Mononuclear cell (primary cell): ENCODE measurements around the gene ALDH1A1. TPM values are rescaled to one million over a fixed set of nuclear protein-coding genes. Genes with fewer than 3 reads are reported as not detected.

Source experiments
- H3K27me3 ChIP-seq: 2 replicates; pipeline ENCODE4 v1.6.0; 2011; ENCODE audit warnings: low read length, control low read depth; ENCODE audit not compliant: insufficient read depth
- H3K4me1 ChIP-seq: 2 replicates; pipeline ENCODE4 v1.5.1; 2011; ENCODE audit warnings: mild to moderate bottlenecking, low read length, control low read depth; ENCODE audit not compliant: insufficient read depth
- H3K4me3 ChIP-seq: 2 replicates; pipeline ENCODE4 v1.5.1; 2011; ENCODE audit warnings: mild to moderate bottlenecking, low read length, moderate library complexity
- H3K9me3 ChIP-seq: 2 replicates; pipeline ENCODE4 v1.5.1; 2011; ENCODE audit warnings: low read depth, mild to moderate bottlenecking, control low read depth, low read length
- total RNA-seq: library from RNA; depleted of rRNA; stranded (reverse); fragments of >200 nt; gene quantifications from one replicate; pipeline ENCODE4 v1.2.3, GENCODE V29; 2012

ALDH1A1 gene
- total RNA-seq, 1 donor: 5.8 TPM

DNA sequence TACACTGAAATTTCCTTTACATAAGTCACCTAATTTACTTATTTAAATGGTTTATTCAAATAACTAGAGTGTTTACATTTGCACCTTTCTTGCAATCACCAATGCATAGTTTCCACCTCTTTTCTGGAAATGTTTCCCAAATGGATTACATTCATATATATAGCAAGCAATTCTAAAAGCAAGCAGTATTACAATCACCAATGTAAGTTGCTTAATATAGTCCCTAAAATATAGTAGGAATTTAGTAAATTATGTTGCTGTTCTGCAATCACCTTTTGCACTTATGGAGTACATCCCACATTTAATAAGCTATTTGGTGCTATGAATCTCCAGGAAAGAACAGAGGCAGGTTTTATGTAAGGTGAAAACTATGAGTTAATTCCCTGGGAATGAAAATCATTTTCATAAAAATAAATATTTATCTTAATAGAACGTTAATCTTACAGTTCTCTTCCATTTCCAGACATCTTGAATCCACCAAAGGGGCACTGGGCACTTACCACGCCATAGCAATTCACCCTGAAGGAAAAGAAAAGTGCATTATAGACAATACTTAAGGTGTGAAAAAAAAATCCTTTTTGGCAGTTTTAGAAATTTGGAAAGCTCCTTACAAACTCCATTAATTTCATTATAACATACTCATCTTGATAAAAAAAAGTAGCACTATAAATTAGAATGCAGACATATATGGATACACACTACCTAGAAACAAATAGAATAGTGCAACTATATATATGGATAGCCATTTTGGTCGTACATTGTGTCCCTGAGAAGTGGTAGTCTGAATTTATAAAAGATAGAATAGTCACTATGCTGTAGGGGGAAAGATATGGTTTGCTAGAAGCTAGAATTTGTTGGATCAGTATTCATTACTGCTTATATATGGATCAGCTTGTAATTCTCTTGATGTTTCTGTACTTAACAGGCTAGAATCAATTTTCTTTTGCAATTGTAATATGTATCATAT, 47.1 kb downstream of the ALDH1A1 start:
- H3K9me3 ChIP-seq: no peaks in the 10 kb centered on the region
- no peaks in the 10 kb centered on the region for H3K27me3 ChIP-seq

DNA sequence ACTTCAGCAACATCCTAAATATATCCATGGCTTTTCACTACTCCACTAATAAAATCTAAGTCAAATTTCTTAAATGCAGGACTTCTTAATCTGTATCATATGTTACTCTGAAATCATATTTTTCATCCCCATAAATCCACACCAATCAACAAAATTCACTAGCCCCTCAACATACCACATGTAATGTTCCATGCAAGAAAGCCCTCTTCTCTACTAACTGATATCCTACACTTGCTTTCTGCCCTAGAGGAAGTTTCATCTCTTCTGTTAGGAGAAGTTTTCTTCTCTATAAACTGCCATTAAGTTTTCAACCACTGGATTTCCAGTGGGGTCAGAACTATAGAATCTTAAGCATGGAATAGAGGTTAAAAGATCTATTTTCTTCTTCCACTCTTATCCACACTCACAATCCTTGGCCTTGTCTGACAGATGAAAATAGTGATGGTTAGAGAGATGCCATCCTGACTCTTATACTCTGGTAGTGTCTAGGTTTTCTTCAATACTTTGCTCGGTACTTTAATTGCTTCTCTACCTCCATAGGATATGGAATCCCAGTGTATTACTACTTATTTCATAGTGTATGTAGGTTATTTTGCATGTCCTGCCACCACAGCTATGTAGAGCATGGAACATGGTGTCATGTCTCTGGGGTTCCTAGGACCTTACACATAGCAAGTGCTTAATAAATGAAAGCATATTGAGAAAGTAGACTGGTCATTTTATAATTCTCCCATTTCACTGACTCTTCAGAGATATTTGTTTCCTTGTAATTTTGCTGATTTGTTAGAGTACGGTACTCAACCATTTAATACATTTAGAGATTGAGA, 48.4 kb downstream of the ALDH1A1 start:
- no peaks in the 10 kb centered on the region for H3K4me1 ChIP-seq
- no peak overlapping the region for H3K4me3 ChIP-seq
- no peaks in the 10 kb centered on the region for H3K27me3 ChIP-seq
- no peaks in the 10 kb centered on the region for H3K9me3 ChIP-seq

More for the DNA sequence above, 47.1 kb downstream of the ALDH1A1 start:
- H3K4me1 ChIP-seq: no peaks in the 10 kb centered on the region
- no peak overlapping the region for H3K4me3 ChIP-seq

DNA sequence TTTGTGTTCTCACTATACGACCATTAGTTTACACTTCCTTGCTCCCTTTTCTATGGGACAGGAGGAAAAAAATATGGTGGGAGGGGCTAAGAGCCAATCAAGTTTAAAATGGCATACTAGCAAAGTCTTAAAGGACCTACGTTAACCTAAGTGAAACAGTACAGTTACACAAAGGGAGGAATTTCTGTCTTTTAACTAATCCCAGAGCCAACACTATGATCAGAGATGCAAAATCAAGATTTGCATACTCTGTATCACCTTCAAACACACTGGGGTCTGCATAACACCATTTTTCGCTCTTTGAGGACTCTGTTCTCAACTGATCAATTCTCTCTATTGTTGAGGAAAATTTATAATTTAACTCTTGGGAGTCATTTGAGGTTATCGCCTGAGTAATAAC, 49.8 kb downstream of the ALDH1A1 start:
- no peaks in the 10 kb centered on the region for H3K4me1 ChIP-seq

DNA sequence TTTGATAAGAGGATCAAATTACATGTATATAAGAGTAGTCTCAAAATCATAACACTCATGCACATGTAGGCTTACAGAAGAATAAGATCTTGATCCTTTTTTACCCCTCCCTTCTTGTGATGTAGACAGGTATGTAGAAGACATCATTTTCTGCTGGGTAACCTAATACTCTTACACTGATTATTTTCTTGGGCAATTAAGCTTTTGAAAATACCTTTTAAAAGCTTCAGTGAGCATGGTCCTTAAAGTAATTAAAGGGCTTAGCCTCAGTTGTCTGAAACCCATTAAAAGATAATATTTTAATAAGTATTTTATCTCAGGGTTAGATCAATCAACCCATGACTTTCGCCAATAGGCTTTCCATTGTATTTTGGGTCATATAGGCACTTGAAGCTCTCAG, 50.6 kb downstream of the ALDH1A1 start:
- Histone ChIP-seq H3K9me3 (no peaks in the 10 kb centered on the region), H3K4me3 (no peak overlapping the region), H3K27me3 (no peaks in the 10 kb centered on the region), H3K4me1 (no peaks in the 10 kb centered on the region)

More for the DNA sequence above, 49.8 kb downstream of the ALDH1A1 start:
- H3K27me3 ChIP-seq: no peaks in the 10 kb centered on the region
- H3K9me3 ChIP-seq: no peaks in the 10 kb centered on the region
- H3K4me3 ChIP-seq: no peak overlapping the region

DNA sequence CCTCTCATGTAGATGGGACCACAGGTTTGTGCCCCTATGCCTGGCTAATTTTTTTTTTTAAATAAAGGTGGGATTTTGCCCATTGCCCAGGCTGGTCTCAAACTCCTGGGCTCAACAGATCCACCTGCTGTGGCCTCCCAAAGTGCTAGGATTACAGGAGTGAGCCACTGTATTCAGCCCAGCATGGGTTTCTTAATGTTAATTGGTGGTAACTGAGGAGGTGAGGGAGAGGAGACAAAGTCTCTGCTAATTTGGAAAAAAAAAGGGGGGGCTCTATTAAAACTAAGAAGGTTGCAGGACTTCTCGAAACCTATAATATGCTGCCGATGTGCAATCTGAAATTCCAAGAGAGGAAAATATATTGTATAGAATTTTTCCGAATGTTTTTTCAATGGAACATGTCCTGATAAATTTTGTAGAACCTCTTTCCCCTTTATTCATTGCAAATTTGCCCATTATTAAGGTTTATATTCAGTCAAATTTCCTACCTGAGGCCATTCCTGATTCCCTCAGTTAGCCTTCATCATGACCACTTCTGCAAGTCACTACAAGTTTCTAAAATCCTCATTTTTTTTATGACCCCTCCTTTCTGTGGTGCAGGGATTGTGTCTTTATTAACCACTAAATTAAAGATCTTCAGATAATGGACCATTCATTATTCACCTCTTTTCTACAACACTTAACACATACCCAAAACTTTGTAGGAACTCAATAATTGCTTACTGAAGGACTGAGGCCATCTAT, 52.9 kb downstream of the ALDH1A1 start:
- no peaks in the 10 kb centered on the region for H3K4me1 ChIP-seq
- no peaks in the 10 kb centered on the region for H3K27me3 ChIP-seq
- H3K9me3 ChIP-seq: no peaks in the 10 kb centered on the region
- no peak overlapping the region for H3K4me3 ChIP-seq

DNA sequence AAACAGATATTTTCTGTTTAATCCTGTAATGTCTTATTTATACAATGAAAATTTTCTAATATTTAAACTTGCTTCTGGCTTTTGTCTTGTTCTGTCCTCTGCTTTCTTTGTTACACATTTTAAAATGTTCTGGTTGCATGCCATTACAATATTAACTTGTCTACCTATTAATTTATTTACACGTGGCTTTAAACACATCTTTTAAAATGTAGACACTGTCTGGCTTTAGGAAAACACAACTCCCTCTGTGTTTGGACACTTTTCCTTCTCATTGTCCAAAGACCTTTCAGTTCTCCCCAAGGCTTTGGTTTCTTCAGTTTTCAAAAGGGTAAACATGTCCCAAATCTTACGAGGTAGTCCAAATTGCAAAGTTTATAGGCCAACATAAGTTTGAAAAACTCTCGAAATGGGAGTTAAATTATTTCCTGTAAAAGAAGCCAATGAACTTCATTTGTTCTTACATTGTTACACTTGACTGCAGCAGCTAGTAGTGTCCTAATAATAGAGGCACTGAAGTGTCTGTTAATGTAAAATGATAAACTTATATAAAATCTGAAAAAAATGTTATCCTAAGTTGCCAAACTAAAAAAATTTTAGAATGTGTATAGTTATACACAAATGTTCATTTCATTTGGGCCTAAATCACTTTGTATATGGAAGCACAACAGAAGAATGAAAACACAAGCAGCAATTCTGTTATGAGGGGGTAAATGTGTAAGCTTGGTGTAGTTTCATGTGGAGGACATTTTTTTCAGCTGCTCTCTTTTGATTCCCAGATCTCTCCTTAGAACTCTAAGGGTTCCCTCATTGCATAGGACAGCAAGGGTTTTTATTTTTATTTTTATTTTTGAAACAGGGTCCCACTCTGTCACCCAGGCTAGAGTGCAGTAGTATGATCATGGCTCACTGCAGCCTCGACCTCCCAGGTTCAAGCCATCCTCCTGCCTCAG, 53.8 kb downstream of the ALDH1A1 start:
- H3K9me3 ChIP-seq: no peaks in the 10 kb centered on the region
- no peaks in the 10 kb centered on the region for H3K4me1 ChIP-seq
- no peaks in the 10 kb centered on the region for H3K27me3 ChIP-seq
- H3K4me3 ChIP-seq: no peak overlapping the region

DNA sequence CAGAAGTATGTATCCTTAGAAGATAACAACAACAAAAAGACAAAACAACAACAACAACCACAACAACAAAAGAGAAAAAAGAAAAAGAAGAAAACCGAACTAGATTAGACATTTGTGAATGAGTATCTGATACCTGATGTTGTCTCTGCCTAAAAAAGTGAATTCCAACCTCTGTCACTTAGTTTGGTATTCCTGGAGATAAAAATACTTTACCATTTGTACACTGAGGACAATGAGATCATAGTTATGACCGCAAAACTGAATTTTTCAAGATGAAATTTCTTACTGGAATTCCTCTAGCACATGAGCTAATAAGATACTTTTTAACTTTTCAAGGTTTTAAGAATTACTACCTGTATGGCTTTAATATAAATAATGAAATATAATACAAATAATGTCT, 54.5 kb downstream of the ALDH1A1 start:
- no peaks in the 10 kb centered on the region for H3K27me3 ChIP-seq
- H3K4me3 ChIP-seq: no peak overlapping the region
- H3K4me1 ChIP-seq: no peaks in the 10 kb centered on the region
- H3K9me3 ChIP-seq: no peaks in the 10 kb centered on the region

DNA sequence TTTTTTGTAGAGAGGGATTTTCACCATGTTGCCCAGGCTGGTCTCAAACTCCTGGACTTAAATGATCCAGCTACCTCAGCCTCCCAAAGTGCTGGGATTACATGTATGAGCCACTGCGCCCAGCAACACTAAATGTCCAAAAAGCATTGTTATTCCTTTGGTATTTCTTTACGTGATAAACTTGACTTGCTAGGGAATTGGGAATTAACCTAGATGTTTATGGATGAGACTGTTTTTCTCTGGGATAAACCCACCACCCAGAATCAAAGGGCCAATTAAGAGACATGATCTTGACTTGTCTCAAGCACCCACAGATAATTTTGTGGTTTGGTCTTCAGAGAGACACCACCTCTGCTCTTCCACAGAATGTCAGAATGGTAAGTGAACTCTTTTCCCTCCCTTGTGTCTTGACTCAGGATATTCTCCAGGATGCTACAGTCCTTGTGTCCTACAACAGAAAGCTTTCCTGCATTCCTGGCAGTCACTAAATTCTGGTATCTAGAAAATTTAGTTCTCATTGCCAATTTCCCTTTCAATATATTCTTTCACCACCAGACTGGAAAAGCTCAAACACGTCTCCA, 55.7 kb downstream of the ALDH1A1 start:
- Histone ChIP-seq H3K9me3 (no peaks in the 10 kb centered on the region), H3K4me1 (no peaks in the 10 kb centered on the region), H3K27me3 (no peaks in the 10 kb centered on the region), H3K4me3 (no peak overlapping the region)

DNA sequence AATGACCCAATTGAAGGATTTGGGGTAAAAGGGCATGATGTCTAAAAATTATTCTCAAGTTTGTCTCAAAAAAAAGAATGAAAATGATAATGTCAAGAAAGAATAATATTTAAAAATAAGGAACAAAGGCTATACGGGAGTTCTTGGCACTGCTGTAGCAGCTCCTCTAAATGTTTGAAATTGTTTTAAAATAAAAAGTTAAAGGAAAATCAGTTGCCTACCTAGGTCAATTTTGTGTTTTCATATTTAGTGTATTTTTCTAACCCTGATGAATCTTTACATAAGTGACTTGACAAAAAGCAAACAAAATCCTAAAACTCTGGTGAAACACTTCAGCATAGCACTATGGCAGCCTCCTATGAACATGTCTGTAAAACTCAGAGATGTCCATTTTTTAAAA, 56.4 kb downstream of the ALDH1A1 start:
- H3K4me1 ChIP-seq: no peaks in the 10 kb centered on the region
- H3K4me3 ChIP-seq: no peak overlapping the region
- no peaks in the 10 kb centered on the region for H3K9me3 ChIP-seq
- H3K27me3 ChIP-seq: no peaks in the 10 kb centered on the region

DNA sequence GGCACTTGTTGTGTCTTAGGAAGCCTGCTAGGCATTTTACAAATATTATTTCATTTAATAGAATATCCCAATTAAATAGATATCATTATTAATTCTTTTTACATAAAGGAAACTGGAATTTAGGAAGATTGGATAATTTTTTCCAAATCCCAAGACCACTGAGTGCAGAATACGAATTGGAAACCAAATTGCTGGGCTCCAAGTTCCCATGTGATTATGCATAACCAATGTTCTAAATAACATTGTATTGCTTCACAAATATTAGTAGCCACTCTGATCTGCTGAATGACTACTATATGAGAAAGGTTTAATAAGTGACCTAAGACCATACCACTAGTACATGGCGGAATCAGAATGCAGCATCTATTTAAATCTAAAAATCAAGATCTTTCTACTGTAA, 57.7 kb downstream of the ALDH1A1 start:
- no peaks in the 10 kb centered on the region for H3K27me3 ChIP-seq
- no peak overlapping the region for H3K4me3 ChIP-seq
- no peaks in the 10 kb centered on the region for H3K9me3 ChIP-seq
- H3K4me1 ChIP-seq: no peaks in the 10 kb centered on the region

DNA sequence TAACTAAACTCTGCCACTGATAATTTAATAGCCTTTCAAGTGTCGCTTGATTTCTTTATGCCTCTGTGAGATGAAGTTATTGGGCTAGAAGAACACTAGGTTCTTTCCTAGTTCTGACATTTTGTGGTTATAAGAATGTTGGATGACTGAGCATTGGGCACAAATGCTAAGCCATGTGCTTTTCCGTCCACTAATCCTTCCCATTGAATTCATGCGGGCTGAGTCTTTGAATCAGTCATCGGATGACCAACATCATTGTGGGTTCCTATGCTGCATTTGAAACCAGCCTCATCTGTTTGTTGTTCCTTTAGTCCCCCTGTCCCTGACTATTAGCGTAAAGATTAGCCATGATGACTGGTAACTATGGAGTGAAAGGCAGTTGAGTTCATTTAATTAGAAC, 58.5 kb downstream of the ALDH1A1 start:
- H3K4me1 ChIP-seq: no peaks in the 10 kb centered on the region
- no peaks in the 10 kb centered on the region for H3K9me3 ChIP-seq
- no peaks in the 10 kb centered on the region for H3K27me3 ChIP-seq
- H3K4me3 ChIP-seq: no peak overlapping the region

DNA sequence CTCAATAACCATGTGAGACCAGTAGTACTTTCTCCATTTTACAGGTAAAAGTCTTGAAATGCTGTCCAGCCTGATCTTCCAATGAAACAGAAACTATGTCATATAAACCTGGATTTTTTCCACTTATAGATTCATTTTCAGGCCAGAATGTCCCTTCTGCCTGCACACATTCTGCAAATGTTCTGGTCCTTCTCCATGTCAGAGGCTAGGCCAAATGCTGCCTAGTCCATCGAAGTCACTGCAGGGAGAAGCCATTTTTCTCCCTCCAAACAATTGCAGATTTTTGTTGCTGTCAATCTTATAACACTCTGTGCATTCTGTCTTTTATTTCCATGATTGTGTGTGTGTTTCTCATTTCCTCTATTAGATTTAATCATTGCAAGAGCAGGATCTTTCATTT, 59.4 kb downstream of the ALDH1A1 start:
- Histone ChIP-seq H3K4me3 (no peak overlapping the region), H3K4me1 (no peaks in the 10 kb centered on the region), H3K9me3 (no peaks in the 10 kb centered on the region), H3K27me3 (no peaks in the 10 kb centered on the region)

DNA sequence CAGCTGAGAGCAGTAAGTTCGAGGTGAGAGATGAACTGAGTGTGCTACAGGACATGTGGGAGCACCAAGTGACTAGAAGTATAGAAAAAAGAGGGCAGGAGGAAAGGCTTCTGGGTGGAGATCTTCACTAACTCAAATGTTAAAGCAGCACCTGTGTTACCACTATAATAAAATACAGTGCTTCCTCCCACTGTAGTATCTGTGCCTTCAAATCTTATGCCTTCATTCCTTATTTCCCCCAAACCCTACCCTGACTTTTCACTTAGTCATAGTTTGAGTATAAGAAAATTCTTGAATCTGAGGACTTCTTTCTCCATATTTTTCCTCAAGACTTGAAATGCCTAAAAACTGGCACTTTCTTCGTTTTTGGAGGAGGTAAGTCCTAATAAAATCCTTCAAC, 61.8 kb downstream of the ALDH1A1 start:
- no peaks in the 10 kb centered on the region for H3K27me3 ChIP-seq

DNA sequence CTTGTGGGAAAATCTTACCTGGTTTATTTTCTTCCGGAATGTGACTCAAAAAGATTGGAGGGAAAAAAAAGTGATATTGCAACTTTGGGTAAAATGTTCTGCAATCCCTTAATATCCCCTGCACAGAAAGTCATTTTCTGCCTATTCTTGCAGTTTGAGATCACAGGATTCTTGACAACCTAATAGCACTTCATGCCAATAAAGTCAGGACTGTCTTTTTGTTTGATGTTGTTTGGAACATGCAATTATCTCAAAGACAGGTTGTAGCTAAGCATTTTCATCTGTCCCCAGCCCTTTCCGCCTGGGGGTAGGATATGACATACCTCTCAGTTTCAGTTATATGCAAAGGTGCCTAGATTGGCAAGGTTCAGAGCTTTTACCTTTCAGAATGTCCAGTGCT, 63.9 kb downstream of the ALDH1A1 start:
- Histone ChIP-seq H3K27me3 (no peaks in the 10 kb centered on the region), H3K9me3 (no peaks in the 10 kb centered on the region)

More for the DNA sequence above, 61.8 kb downstream of the ALDH1A1 start:
- H3K9me3 ChIP-seq: no peaks in the 10 kb centered on the region
- H3K4me3 ChIP-seq: no peak overlapping the region
- H3K4me1 ChIP-seq: no peaks in the 10 kb centered on the region

More for the DNA sequence above, 63.9 kb downstream of the ALDH1A1 start:
- Histone ChIP-seq H3K4me3 (no peak overlapping the region), H3K4me1 (no peaks in the 10 kb centered on the region)
